ENCODE measurements around the gene GFER.

- no peak for TF ChIP-seq POLR2A (IDR thresholded peaks at IDR 0.05)
- no peak for TF ChIP-seq CTCF (IDR thresholded peaks at IDR 0.05)
- TF ChIP-seq POLR2AphosphoS5 (IDR thresholded peaks at IDR 0.05) = no peak
Measured at GRCh38 chr16:1950047-1950446, 33.9 kb upstream of the GFER start.

All from gastroesophageal sphincter (tissue), 3 donors.